NCI-H748 (cell line): Measurements from ENCODE around the gene PLCB1.

Source experiments
- DNase-seq: peaks from one replicate; lab custom pipeline; 2025; ENCODE audit not compliant: unreplicated experiment; lab: John Stamatoyannopoulos, UW

PLCB1 gene

GRCh38 chr20:8578161-8578865, 446.2 kb downstream of the PLCB1 start:
- DNase-seq, result no peak

DNA sequence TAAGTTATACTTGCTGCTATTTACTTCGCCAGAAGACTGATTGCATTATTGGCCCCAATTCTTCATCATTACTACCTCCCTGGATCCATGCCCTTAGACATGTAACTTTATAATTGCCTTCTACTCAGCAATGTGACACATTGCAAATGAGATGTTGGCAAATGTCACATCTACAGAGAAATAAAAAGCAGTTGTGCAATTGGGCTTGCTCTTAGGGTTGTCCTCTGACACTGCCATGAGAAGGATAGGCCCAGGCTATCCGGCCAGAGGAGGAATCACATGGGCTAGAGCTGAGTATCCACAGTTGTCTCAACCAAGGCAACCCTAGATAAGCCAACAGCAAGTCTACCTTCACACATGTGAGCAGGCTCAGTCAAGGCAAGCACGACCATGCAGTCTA, 447.0 kb downstream of the PLCB1 start:
- no peak for DNase-seq

DNA sequence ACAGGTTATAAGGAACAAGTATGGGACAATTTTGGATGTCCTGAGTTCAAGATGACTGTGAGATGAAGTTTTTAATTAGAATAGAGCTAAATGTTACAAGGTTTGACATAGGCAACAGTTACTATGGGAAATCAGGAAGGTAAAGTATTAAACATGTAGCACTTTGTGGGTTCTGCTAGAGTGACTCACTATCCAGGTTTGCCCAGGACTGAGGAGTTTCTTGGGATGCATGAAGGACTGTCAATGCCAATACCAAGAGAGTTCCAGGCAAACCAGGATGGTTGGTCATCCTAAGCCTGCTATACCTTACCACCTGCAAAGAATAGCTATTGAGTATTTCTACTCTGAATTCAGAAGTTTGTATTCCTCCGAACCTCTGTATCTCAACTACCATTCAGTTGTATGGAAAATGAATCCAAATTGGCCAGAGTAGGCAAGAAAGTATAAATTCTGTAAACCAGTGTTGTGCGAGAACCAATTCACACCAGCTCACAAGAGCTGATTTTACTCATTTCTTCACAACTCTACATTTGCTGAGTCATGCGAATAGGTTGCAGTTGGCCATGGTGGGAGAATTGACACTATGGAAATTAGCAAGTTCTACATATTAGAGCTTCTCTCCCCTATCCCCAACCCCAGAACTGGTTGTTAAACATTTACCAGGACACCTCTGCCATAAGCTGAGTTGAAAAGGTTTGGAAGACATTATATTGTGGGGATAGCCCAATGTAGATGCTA, 449.5 kb downstream of the PLCB1 start:
- DNase-seq, result no peak

- DNase-seq, result no peak
Observed at GRCh38 chr20:8583012-8583565, 451.0 kb downstream of the PLCB1 start.

DNA sequence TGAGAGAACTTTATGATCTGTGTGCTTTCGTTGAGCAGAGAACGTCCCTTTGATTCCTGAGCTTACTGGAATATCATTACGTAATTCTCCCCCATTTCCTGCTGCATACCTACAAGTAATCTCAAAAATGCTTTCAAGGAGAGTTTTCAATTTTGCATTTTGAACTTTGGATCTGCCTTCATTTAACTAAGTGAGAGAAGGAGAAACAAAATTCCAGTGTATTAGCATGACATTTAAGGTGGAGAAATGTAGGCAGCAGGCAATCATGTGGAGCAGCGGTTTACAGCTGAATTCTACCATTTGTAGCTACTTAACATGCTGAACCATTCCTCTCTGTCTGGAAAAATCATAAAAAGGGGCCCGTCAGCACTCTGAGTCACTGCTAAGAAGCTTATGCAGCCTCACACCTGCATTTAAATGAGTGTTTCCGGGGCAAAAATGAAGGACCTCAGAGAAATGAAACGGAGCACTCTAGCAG, 451.5 kb downstream of the PLCB1 start:
- DNase-seq, result no peak

DNA sequence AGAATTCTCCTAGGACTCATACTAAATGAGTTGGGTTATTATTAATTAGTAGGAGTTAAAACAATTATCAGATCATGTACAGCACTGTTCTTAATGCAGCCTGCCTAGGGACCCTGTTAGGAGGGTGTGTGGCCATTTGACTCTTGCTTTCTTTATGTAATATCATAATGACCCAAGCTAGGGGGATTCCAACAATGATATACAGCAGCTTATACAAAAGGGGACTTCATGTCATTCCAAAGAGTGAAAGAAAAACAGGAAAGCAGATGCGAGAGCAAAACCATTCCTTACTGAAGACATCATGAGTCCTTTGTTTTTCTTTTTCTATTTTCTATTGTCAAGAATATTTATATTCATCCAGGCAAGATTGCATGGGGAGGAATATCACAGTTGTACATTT, 455.2 kb downstream of the PLCB1 start:
- no peak for DNase-seq

GRCh38 chr20:8587810-8588209, 455.7 kb downstream of the PLCB1 start:
- no peak for DNase-seq

DNA sequence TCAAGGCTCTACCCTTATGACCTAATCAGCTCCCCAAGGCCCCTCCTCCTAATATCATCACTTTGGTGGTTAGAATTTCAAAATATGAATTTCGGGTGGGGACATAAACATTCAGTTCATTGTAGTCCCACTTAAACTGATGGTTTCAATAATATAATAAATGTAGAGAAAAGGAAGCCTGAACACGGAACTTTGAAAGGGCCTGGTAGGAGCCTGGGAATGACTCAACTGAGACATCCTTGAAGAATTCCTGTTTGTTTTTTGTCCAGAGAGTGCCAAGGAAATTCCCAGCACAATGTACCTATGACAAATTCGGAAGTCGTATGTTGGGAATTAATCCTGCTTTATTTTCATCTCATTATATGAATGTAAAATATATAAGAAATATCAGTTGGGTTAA, 457.9 kb downstream of the PLCB1 start:
- no peak for DNase-seq

DNA sequence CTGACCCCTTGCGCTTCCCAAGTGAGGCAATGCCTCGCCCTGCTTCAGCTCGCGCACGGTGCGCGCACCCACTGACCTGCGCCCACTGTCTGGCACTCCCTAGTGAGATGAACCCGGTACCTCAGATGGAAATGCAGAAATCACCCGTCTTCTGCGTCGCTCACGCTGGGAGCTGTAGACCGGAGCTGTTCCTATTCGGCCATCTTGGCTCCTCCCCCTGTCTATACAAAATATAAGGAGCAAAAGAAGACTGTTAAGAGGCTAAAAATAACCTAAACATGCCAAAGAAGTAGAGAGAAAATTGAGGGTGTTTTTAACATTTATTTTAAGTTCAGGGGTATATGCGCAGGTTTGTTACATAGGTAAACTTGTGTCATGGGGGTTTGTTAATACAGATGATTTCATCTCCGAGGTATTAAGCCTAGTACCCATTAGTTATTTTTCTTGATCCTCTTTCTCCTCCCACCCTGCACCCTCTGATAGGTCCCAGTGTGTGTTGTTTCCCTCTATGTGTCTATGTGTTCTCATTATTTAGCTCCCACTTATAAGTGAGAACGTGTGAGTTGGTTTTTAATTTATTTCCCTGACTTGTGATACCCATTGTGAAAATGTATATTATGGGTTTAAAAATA, 469.0 kb downstream of the PLCB1 start:
- DNase-seq, result peak; percentile 70

DNA sequence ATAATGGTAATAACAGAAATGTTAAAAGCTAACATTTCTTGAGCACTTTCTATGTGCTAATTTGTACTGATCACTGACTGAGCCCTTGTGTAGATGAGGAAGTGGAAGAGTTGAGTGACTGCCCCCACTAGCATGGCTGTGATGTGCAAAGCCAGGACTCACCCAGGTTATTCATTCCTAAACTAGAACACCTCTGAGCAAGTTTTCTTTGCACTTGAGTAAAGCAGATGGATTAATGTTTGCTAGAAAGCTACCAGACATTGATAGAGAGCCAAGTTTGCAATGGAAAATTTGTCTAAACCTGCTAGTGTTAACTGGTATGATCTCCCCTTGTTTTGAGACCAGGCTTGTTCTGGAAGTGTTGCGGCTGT, 469.5 kb downstream of the PLCB1 start:
- DNase-seq, result peak; percentile 51

GRCh38 chr20:8602389-8603116, 470.5 kb downstream of the PLCB1 start:
- DNase-seq, result no peak

DNA sequence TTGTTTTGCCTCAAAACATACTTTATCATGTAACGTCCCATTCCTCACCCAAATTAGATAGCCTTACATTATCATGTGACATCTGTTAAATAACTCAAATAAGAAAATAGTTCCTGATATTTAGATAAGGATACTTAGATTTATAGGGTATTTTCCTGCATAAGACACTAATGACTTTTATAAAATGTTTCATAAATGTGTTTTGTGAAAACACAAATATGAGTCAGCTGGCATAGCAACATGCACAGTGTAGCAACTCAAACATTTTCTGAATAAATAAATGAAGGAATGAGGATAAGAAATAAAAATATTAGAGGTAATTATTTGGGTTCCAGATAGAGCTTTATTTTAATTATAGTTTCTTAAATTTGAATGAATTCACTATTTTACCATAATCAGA, 476.4 kb downstream of the PLCB1 start:
- DNase-seq, result no peak

- no peak for DNase-seq
Observed at GRCh38 chr20:8616792-8617191, 484.7 kb downstream of the PLCB1 start.

- peak; percentile 88 for DNase-seq
Observed at GRCh38 chr20:8621001-8621400, 488.9 kb downstream of the PLCB1 start.

DNA sequence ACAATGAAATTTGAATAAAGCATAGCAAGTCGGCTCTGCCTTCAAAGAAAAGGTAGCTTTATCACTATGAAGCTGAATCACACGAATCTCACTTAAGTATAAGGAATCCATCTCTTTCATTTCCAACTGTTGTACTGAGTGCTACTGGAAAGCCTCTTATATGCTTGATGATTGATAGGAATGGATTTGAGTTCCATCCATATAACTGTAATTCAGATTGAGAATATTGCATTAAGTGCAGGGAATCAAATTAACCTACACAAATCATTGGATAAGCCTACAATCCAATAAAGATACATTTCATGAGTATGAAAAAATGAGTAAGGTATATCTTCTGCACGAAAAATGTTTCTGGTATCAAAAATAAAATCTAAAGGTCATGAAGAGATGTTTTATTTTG, 492.0 kb downstream of the PLCB1 start:
- DNase-seq, result no peak

- DNase-seq, result no peak
Observed at GRCh38 chr20:8624616-8625015, 492.6 kb downstream of the PLCB1 start.

GRCh38 chr20:8627340-8628004, 495.4 kb downstream of the PLCB1 start:
- DNase-seq, result no peak

DNA sequence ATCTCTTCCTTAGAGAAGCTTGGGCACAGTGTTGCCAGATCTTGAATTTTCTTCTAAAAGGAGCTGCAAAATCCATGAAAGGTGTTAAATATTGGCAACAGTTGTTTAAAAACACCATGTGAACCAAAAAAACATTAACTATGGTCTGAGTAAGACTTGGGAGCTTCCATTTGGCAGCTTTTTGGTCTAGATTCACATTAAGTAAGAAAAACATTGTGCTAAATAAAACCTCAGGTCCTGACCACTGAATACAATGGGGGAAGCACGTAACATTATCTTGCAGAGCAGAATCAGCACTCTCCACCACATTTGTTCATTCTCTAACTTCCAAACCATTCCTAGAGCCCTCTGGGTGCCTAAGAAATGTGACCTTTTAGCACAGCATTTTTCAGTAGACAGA, 499.2 kb downstream of the PLCB1 start:
- DNase-seq, result no peak

DNA sequence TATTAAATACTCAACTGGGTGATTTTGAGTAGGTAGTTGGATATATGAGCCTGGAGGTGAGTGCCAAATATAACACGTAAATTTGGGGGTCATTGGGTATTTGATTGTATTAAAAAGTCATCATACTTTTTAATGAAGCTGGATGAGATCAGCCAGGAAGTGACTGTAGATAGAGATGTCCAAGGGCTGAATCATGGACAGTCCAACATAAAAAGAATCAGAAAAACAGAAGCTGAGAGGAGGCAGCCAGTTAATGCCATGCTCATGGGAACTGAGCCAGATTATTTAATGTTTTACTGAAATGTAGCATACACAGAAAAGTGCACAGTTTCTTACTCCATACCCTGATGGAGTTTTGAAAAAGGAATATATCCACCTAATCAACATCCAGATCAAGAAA, 501.3 kb downstream of the PLCB1 start:
- DNase-seq, result no peak

GRCh38 chr20:8635048-8635572, 503.0 kb downstream of the PLCB1 start:
- DNase-seq, result no peak
